ENCODE results near the gene EFNA5.

DNA sequence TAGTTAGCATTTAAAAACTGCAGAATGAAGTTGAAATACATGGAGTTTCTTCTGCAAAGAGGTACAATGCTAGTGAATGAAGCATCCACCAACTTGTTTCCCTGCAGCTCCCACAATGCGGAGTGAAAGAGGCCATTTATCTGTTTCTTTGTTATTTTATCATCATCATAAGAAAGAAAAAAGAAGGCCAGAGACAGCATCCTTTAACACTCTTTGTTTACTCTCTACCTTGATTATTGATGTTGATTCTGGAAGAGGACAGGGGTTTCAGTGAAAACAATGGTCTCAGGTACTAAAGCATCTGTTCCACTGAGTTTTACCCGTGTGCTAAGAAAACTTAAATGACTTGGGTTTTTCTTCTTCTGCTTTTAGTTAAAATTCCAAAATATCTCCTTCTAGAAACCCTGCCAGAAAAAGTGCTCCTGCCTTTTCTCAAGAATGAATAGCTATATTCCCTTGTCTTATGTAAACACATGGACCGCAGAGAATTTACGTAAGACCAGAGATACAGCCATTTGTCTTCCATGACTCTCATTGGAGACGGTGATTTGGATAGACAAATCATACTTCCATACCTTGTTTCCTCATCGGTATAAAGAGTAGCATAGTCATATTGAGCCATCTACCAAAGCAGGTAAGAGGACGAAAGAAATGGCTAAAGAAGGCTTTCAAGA, 81.1 kb downstream of the EFNA5 start:
- TF ChIP-seq GATA2 (IDR thresholded peaks at IDR 0.05; ENCODE audit: low read depth, low read length) (no peak), GATA3 (IDR thresholded peaks at IDR 0.05; ENCODE audit: low read depth, low read length) (no peak)

Data from SH-SY5Y (cell line).